Superior temporal gyrus (tissue), 1 donor: Measurements from ENCODE around the gene CNTNAP5.

Experiments used
- DNase-seq: peaks from one replicate; pipeline ENCODE4 v3.0.0-alpha.2; 2016; ENCODE audit errors: extremely low spot score

The CNTNAP5 gene

GRCh38 chr2:124542932-124543640 lies 518.0 kb downstream of the CNTNAP5 start:
- DNase-seq: peak; percentile 60

- DNase-seq: no peak
These were observed 522.6 kb downstream of the CNTNAP5 start for GRCh38 chr2:124547700-124548099.

DNA sequence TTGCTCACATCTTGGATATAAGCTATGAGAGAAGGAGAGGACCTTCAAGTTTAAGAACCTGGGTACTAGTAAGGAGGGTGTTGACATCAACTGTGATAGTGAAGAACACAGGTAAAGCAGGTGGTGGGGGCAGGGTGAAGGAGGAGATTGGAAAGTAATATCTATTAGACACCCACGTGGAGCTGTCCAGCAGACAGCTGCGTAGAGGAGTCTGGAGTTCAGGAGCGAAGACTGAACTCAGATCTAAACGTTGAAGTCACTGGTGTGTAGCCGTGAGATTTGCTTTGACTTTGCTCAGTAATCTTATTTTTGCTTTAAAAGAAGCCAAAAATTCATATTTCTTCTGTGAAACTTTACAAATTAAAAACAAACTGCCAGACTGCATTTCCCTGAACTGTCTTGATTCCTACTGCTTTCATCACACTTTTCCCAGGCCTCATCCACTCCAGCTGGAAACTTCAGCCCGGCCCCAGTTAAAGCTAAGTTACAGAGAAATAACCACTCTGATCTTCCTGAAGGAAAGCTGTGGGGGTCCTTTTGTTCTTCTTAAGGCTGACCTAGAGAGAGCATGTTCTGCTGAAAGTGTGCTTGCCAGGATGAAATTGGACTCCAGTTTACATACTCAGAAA lies 533.3 kb downstream of the CNTNAP5 start:
- no peak for DNase-seq

DNA sequence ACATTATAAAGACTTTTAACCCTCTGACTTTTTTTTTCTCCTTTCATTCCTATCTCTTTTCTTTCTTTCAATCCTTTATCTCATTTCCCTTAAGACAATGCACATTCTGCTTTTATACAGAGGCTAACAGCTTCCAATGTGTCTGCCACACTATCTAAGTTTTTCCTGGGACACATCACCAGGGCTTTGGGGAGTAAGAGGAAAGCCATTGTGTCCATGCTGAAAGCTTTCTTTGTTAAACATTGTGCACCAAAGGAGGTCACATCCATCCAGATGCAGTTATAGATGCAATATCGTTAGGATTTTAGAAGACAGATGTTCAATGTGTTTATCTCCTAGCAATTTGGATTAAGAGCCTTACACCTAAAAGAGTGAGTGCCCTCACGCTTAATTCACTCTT lies 534.1 kb downstream of the CNTNAP5 start:
- DNase-seq: no peak

DNA sequence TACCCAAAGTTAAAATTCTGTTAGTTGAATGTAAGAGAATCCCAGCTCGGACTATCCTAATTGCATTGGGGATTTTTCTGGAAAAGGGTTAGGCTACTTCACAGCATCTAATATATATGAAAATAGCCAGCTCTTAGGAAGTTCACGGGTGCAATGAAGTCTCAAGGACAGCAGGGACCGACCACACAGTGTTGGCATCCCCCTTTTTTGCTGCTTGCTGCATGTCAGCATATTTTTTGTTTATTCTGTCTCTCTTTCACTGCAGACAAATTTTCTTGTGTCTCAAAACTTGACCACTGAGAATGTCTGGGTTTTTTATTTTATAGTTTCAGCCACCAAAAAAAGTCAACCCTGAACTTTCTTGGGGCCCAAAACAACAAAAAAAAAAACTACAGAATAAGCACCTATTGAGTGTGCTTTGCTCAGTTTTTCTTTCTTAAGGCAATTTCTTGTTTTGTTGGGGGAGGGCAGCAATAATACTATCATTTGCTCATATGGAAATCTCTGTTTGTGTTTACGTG lies 535.6 kb downstream of the CNTNAP5 start:
- DNase-seq: no peak

DNA sequence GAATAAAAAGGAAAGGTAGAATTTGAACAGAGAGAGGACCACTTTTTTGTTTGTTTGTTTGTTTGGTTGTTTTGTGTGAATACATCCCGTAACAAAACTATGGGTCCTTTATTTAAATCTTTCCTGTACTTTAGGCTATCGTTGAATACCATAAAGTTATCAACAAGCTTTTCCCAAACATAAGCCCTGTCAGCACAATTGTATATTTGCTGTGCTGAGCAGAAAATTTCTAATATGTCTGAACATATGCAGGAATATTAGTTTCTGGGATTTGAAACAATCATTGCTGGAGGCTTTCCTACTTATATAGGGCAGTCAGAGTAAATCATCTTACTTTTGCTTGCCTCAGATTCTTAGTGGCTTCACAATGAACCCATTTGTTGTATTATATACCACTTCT lies 536.4 kb downstream of the CNTNAP5 start:
- DNase-seq: no peak

GRCh38 chr2:124563426-124563825 lies 538.3 kb downstream of the CNTNAP5 start:
- DNase-seq: no peak

DNA sequence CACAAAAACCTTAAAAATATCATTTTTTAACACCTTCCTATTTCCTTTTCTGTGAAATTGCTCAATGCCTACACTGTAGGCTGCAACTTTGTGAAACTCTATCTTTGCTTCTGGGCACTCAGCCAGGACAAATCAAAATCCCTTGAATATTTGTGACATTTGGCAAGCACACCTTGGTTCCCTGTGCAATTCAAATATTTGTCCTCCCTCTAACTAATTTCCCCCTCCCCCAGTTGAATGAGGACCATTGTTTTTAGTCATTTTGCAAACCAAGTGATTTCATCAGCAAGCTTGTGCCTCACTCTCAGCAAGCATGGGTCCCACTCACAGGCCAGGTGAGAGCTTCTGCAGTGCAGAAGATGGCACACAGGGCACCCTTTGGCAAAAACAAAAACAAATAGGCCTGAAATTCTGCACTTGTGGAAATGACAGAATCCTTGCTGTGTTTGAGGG lies 541.5 kb downstream of the CNTNAP5 start:
- no peak for DNase-seq

- no peak for DNase-seq
These were observed 545.8 kb downstream of the CNTNAP5 start for GRCh38 chr2:124570872-124571271.

GRCh38 chr2:124571836-124572235 lies 546.7 kb downstream of the CNTNAP5 start:
- DNase-seq: no peak

- no peak for DNase-seq
These were observed 548.0 kb downstream of the CNTNAP5 start for GRCh38 chr2:124572934-124573634.

GRCh38 chr2:124575497-124575896 lies 550.4 kb downstream of the CNTNAP5 start:
- DNase-seq: no peak

DNA sequence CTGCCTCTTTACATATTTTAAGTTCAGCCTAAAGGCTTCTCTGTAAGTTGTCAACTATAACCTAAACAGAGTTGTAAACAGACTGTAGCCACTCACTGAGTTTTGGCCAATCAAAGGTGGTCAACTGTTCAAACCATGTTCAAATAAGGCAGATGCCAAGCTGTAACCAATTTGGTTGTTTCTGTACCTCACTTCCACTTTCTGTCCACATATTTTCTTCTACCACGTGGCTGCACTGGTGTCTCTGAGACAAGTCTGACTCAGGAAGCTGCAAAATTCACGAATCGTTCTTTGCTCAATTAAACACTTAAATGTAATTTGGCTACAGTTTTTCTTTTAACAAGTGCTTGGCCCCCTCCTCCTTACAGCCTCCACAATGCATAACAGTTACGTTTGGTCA lies 555.2 kb downstream of the CNTNAP5 start:
- DNase-seq: no peak

DNA sequence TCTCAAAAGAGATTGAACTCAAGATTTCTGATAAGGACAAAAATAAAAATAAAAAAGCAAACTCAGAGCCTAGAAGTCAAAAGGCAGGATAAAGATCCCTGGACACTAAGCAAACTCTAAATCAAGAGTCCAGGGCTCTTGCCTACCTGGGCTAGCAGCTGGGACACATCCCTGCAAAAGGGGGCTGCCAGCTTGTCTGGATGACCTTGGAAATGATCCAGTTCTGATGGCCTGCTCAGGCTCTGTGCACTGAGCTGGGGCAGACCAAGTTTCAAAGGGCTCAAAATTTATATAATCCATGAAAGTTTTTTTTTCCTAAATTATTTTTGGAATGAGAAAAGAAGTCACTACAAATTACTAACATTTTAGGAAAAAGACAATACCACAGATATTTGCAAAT lies 557.3 kb downstream of the CNTNAP5 start:
- no peak for DNase-seq

DNA sequence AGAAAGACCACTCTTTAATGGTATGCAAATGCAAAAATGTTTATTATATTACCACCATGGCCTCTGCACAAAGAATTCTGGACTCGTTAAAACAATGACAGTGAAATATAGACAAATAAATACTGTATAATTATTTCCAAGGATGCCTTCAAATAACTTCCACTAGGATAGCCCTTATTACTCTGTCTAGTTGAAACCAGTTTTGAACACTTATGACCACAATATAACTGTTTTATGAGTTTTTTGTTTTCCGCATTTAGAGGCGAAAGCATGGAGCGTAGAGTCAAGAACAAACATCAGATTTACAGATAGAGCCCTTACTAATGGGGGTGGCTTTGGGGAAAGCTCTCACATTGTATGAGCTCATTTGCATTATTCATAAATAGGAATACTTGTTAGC lies 559.5 kb downstream of the CNTNAP5 start:
- DNase-seq: no peak

GRCh38 chr2:124585277-124585676 lies 560.2 kb downstream of the CNTNAP5 start:
- no peak for DNase-seq

GRCh38 chr2:124586210-124586609 lies 561.1 kb downstream of the CNTNAP5 start:
- DNase-seq: no peak

DNA sequence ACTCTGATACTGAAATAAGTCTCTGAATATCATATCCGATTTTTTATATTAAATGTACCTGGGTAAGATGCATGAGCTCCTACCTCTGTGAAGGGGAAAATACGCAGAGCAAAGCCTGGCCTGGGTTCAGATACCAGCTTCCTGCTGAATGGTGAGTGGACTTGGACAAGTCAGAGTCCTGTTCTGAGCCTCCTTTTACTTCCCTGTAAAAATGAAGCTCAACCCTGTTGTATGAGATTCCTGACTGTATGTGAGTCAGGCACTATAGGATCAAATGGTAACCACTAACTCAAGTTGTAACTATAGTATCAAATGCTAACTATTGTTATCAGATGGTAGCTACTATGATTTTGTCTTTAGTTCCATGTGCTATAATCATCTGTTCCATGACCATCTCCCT lies 561.7 kb downstream of the CNTNAP5 start:
- DNase-seq: no peak

DNA sequence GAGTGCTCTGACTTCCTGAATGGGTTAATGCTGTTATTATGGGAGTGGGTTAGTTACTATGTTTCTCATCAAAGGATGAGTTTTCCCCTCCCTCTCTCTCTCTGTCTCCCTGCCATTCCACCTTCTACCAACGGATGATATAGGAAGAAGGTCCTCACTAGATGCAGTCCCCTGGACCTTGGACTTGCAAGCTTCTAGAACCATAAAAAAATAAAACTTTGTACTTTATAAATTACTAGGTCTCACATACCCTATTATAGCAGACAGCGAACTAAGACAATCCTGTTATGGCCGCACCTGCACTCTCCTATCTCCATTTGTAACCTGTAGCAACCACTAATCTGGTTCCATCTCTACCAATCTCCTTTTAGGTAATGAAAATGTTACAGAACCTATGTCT lies 564.9 kb downstream of the CNTNAP5 start:
- no peak for DNase-seq

DNA sequence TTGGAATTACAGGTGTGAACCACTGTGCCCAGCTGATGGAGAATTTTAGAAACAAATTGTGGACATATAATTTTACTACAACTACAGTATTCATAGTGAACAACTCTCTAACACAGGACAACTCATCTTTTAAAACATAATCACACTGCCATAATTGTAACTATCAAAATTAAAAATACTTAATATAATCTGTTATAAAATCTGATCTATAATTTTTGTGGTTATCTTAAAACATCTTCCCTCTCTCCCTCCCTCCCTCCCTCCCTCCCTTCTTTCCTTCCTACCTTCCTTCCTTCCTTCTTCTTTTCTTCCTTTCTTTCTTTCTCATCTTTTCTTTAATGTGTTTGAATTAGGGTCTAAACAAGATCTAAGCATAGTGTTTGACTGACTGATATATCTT lies 577.7 kb downstream of the CNTNAP5 start:
- no peak for DNase-seq

DNA sequence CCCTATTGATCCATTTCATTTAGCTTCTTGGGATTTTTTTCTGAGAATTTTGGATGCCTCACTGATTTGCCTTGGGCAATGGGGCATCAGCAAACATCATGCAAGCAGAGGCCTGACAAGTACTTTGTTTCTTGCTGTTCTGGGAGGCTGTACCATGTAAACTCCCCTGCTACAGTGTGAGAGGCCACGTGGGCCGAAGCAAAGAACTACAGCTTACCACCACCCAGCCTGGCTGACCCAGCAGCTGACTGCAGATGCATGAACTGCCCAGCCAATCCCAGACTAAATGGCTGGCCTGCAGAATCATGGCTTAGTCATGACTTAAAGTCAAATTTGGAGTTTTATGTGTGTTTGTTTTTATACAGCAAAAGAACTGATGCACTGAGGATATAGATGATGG lies 579.9 kb downstream of the CNTNAP5 start:
- no peak for DNase-seq

DNA sequence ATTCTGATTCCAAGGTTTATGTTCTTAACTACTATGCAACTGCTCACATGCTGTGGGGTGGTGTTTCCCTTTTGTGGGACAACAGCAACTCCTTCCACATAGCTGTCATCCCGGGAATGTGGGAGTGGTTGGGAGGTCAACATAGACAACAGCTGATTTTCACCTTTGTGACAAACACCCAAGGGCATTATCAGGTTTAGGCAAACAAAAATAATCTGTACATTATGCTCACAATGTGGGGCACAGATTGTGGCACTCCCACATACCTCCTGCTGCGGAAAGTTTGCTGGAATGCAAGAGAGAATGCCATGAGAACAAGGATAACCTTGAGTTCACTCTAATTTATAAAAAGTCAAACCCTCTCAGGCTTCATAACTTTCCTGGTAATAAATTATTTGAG lies 582.6 kb downstream of the CNTNAP5 start:
- DNase-seq: no peak

DNA sequence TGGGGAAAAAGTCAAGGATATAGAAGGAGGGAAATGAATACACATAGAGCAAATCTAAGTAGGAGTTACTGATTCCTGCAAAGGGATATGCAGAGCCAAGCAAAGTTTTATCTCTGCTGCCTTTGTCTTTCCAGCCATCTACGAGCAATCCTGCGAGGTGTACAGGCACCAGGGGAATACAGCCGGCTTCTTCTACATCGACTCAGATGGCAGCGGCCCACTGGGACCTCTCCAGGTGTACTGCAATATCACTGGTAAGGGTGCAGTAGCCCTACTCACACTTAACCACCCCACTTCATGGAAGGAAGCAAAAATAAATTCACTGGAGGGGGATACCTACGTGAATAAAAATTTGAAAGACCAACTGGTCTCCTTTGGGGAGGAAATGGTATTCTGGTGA lies 584.6 kb downstream of the CNTNAP5 start:
- DNase-seq: no peak
